ENCODE data around the gene NFATC1. TPM values are rescaled to one million over a fixed set of nuclear protein-coding genes. Genes with fewer than 3 reads are reported as not detected.

NFATC1 gene
- total RNA-seq, 1 donor from 2014 or later, result 64.1 TPM

GRCh38 chr18:79568543-79569205 is 172.9 kb downstream of the NFATC1 start:
- no peak for TF ChIP-seq CTCF (IDR thresholded peaks at IDR 0.05)
- H3K4me1 ChIP-seq, result peaks cover 0 to 18% of the 10 kb centered on the region in 2 donors
- intact Hi-C loops (cut with DNase I), result no loop called here
- peak overlapping the region; percentile 44 to 61 for H3K27ac ChIP-seq
- peaks cover 7 to 14% of the 10 kb centered on the region in 2 donors for H3K9me3 ChIP-seq
- DNase-seq (ENCODE audit: low spot score in 2 of 2), result no peak
- no peak overlapping the region for H3K4me3 ChIP-seq
- H3K36me3 ChIP-seq, result no peaks in the 10 kb centered on the region
- H3K27me3 ChIP-seq, result no peaks in the 10 kb centered on the region

GRCh38 chr18:79569720-79570119 is 174.0 kb downstream of the NFATC1 start:
- peak in 1 of 2 donors; percentile 39 for DNase-seq (ENCODE audit: low spot score in 2 of 2)
- no peak overlapping the region for H3K4me3 ChIP-seq
- peaks cover 0 to 15% of the 10 kb centered on the region in 2 donors for H3K4me1 ChIP-seq
- no peaks in the 10 kb centered on the region for H3K27me3 ChIP-seq
- H3K27ac ChIP-seq, result no peak overlapping the region
- intact Hi-C loops (cut with DNase I), result no loop called here
- no peaks in the 10 kb centered on the region for H3K36me3 ChIP-seq
- TF ChIP-seq CTCF (IDR thresholded peaks at IDR 0.05), result no peak
- H3K9me3 ChIP-seq, result peaks cover 7 to 18% of the 10 kb centered on the region in 2 donors

GRCh38 chr18:79570266-79571201 is 174.8 kb downstream of the NFATC1 start:
- DNase-seq (ENCODE audit: low spot score in 2 of 2), result peak in 1 of 2 donors; percentile 60
- TF ChIP-seq CTCF (IDR thresholded peaks at IDR 0.05), result no peak
- intact Hi-C loops (cut with DNase I), result no loop called here
- Histone ChIP-seq H3K36me3 (no peaks in the 10 kb centered on the region), H3K4me1 (peaks cover 0 to 9% of the 10 kb centered on the region in 2 donors), H3K4me3 (no peak overlapping the region), H3K27ac (no peak overlapping the region), H3K27me3 (no peaks in the 10 kb centered on the region), H3K9me3 (peaks cover 7 to 18% of the 10 kb centered on the region in 2 donors)

- peaks cover 7 to 18% of the 10 kb centered on the region in 2 donors for H3K9me3 ChIP-seq
- no peaks in the 10 kb centered on the region for H3K36me3 ChIP-seq
- intact Hi-C loops (cut with DNase I), result no loop called here
- no peaks in the 10 kb centered on the region for H3K27me3 ChIP-seq
- peak in 1 of 2 donors; percentile 46 for DNase-seq (ENCODE audit: low spot score in 2 of 2)
- TF ChIP-seq CTCF (IDR thresholded peaks at IDR 0.05), result no peak
- H3K27ac ChIP-seq, result no peak overlapping the region
- H3K4me1 ChIP-seq, result peaks cover 0 to 9% of the 10 kb centered on the region in 2 donors
- H3K4me3 ChIP-seq, result no peak overlapping the region
These were observed 175.7 kb downstream of the NFATC1 start for GRCh38 chr18:79571211-79572092.

GRCh38 chr18:79572093-79572780 is 176.5 kb downstream of the NFATC1 start:
- Histone ChIP-seq H3K36me3 (no peaks in the 10 kb centered on the region), H3K27me3 (no peaks in the 10 kb centered on the region), H3K27ac (no peak overlapping the region), H3K4me3 (no peak overlapping the region), H3K4me1 (peaks cover 5 to 12% of the 10 kb centered on the region in 2 donors), H3K9me3 (peaks cover 7 to 18% of the 10 kb centered on the region in 2 donors)
- intact Hi-C loops (cut with DNase I), result no loop called here
- peak in 1 of 2 donors; percentile 60 for DNase-seq (ENCODE audit: low spot score in 2 of 2)
- TF ChIP-seq CTCF (IDR thresholded peaks at IDR 0.05), result no peak

Data from ascending aorta (tissue), 2 donors.